ENCODE measurements around the gene KIAA1671. TPM values are rescaled to one million over a fixed set of nuclear protein-coding genes. Genes with fewer than 3 reads are reported as not detected.
A peak's percentile ranks its signal among the peaks of the same experiment; 100 is the strongest.

The KIAA1671 gene
- total and polyA plus RNA-seq, 2 of the 13 experiments (the other 11 are each of a cell fraction or from before 2014, with no cell fraction given), result 13.5 to 13.6 TPM

DNA sequence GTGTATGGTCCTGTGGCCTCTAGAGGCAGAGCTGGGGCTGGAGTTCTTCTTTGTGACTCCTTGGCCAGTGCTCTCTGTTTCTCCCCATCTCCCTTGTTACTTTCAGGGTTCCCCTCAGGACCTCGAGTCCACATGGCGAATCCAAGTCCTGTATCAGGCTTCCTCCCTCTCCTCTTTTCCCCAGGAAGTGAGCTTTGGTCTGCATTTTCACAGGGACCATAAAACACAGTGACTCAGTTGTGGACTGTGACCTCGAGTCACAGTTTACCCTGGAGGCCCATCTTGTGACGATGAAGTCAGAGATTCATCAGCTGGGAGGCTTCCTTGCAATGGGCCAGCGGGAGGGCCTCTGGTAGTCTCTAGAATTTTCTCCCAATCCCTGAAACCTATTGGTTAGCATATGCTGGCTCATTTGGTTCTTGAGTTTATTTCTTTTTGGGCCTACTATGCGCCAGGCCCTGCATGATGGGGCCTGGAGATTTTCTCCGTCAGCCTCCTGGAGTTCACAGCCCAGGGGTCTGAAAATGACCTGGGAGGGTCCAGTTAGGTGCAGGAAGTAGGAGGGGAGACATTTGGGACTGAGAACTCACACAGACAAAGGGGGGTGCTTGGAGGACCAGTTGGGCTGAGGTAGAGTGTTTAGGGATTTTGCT, 100.8 kb downstream of the KIAA1671 start (continued):
- TF ChIP-seq, protein P1, sequence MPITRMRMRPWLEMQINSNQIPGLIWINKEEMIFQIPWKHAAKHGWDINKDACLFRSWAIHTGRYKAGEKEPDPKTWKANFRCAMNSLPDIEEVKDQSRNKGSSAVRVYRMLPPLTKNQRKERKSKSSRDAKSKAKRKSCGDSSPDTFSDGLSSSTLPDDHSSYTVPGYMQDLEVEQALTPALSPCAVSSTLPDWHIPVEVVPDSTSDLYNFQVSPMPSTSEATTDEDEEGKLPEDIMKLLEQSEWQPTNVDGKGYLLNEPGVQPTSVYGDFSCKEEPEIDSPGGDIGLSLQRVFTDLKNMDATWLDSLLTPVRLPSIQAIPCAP (CRISPR knock-in tag; IDR thresholded peaks at IDR 0.05; ENCODE audit: low read depth), result no peak
- no peak for TF ChIP-seq ZNF83 (CRISPR knock-in tag; IDR thresholded peaks at IDR 0.05; ENCODE audit: borderline replicate concordance)
- peak; percentile 74; the same call in 1 of the 2 replicates for TF ChIP-seq ETV5 (CRISPR knock-in tag; IDR thresholded peaks at IDR 0.05; ENCODE audit: borderline replicate concordance)
- no peak for TF ChIP-seq MZF1 (CRISPR knock-in tag; IDR thresholded peaks at IDR 0.05; ENCODE audit: borderline replicate concordance)
- peak; percentile 97 for TF ChIP-seq ZKSCAN1 (IDR thresholded peaks at IDR 0.05; ENCODE audit: low read length)
- no peak for TF ChIP-seq CAMTA2 (CRISPR knock-in tag; IDR thresholded peaks at IDR 0.05; ENCODE audit: borderline replicate concordance)
- TF ChIP-seq HDAC1 (CRISPR knock-in tag; IDR thresholded peaks at IDR 0.05), result peak; percentile 23; the same call in 1 of the 2 replicates
- TF ChIP-seq ZNF280B (CRISPR knock-in tag; IDR thresholded peaks at IDR 0.05; ENCODE audit: borderline replicate concordance), result no peak
- TF ChIP-seq ZNF335 (CRISPR knock-in tag; IDR thresholded peaks at IDR 0.05), result no peak
- TF ChIP-seq ZBTB20 (CRISPR knock-in tag; IDR thresholded peaks at IDR 0.05; ENCODE audit: borderline replicate concordance, low read depth), result no peak
- no peak for TF ChIP-seq ZNF432 (CRISPR knock-in tag; IDR thresholded peaks at IDR 0.05; ENCODE audit: borderline replicate concordance)
- no peak for TF ChIP-seq ZNF550 (CRISPR knock-in tag; IDR thresholded peaks at IDR 0.05; ENCODE audit: borderline replicate concordance)
- TF ChIP-seq SIN3B (IDR thresholded peaks at IDR 0.05; ENCODE audit: low read length), result no peak
- TF ChIP-seq TOE1 (CRISPR knock-in tag; IDR thresholded peaks at IDR 0.05), result no peak
- TF ChIP-seq ZNF430 (CRISPR knock-in tag; IDR thresholded peaks at IDR 0.05), result no peak
- no peak for TF ChIP-seq THAP9 (CRISPR knock-in tag; IDR thresholded peaks at IDR 0.05; ENCODE audit: borderline replicate concordance)
- no peak for TF ChIP-seq ZNF441 (CRISPR knock-in tag; IDR thresholded peaks at IDR 0.05; ENCODE audit: borderline replicate concordance)
- peak; percentile 81 for TF ChIP-seq PAXIP1 (CRISPR knock-in tag; conservative IDR thresholded peaks at IDR 0.05)
- TF ChIP-seq PCBP1 (IDR thresholded peaks at IDR 0.05; ENCODE audit: borderline replicate concordance, low read depth, low read length), result no peak
- no peak for TF ChIP-seq ZNF569 (CRISPR knock-in tag; IDR thresholded peaks at IDR 0.05; ENCODE audit: borderline replicate concordance)
- peak; percentile 43; the same call in 1 of the 2 replicates for TF ChIP-seq KAT8 (CRISPR knock-in tag; IDR thresholded peaks at IDR 0.05)
